ENCODE data around the gene SEC22B.
"Not testable (repeated sequence)": the region's sequence is repeated elsewhere in the genome, so short reads cannot be mapped to it uniquely, and the experiment has no call there.

DNA sequence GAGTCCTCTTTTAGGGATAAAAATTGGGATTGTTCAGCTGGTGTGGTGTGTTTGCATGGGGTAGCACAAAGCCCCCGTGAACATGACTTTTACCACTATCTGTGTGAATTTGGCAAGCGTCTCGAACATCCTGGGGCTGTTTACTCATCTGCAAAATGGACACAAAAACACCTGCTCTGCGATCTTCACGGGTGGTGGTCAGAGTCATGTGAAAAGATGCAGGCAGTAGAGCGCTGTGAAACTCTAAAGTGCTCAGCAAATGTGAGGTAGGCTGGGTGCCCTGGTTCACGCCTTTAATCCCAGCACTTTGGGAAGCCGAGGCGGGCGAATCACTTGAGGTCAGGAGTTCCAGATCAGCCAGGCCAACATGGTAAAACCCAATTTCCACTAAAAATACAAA is 67.1 kb downstream of the SEC22B start:
- TF ChIP-seq, protein P1, sequence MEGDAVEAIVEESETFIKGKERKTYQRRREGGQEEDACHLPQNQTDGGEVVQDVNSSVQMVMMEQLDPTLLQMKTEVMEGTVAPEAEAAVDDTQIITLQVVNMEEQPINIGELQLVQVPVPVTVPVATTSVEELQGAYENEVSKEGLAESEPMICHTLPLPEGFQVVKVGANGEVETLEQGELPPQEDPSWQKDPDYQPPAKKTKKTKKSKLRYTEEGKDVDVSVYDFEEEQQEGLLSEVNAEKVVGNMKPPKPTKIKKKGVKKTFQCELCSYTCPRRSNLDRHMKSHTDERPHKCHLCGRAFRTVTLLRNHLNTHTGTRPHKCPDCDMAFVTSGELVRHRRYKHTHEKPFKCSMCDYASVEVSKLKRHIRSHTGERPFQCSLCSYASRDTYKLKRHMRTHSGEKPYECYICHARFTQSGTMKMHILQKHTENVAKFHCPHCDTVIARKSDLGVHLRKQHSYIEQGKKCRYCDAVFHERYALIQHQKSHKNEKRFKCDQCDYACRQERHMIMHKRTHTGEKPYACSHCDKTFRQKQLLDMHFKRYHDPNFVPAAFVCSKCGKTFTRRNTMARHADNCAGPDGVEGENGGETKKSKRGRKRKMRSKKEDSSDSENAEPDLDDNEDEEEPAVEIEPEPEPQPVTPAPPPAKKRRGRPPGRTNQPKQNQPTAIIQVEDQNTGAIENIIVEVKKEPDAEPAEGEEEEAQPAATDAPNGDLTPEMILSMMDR (IDR thresholded peaks at IDR 0.05): not testable (repeated sequence)
- not testable (repeated sequence) for TF ChIP-seq POLR2AphosphoS5, POLR2A, EP300 (IDR thresholded peaks at IDR 0.05)
